ENCODE data around the gene LY6G5B.

The LY6G5B gene

DNA sequence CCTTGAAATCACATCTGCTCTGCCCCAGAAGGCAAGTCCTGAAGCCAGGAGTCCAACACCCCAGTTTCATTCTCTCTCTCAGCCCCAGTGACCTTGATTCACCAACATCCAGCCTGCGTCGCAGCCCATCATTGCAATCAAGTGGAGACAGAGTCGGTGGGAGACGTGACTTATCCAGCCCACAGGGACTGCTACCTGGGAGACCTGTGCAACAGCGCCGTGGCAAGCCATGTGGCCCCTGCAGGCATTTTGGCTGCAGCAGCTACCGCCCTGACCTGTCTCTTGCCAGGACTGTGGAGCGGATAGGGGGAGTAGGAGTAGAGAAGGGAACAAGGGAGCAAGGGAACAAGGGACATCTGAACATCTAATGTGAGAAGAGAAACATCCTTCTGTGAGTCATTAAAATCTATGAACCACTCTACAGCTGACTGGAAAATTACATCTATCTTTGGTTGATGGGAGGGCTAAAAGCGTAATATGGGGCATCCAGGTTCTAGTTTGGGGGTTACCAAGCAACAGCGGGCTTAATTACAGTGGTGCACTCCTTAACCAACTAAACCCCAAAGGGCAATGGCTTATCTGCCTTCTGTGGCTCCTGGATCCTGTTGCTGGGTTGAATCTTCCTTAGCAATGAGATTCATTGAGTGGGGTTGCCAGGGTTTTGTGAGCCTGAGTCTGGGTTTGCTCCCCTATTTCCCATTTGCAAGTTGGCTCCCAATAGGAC is 47.9 kb downstream of the LY6G5B start:
- DNase-seq, result no peak

DNA sequence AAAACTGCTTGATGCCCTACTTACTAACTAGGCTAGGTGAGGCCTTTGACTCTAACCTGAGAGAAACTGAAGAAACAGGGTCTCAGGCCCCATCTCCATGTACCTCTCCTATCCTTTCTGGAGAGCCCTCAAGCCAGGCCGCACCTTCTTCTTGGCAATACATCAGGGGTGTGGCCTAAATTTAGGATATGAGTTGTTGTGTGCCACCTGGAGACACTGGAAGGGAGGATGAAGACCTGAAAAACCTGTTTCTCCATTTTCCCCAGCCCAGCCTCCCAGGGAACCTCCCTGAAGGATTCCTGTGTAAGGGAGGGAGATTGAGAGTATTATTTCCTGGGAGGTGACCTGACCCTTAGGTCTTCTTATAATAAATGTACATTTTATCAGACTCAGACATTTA is 48.5 kb downstream of the LY6G5B start:
- DNase-seq, result no peak

DNA sequence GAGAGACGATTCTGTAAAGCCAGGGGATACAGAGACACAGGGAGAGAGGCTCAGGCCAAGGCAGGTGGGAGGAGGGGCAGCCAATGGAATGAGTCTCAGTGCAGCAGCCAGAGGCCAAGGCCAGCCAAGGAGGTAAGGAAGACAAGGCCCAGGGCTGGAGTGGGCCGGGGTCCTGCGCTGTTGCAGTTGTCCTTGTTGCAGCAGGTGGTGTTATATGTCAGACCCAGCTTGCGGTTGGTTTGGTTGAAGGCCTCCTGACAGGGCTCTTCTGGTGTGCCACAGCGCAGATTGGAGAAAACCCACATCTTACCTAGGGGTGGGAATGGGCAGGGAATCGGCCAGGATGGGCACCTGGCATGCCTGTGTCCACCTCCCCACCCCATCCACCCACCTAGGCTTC is 49.2 kb downstream of the LY6G5B start:
- no peak for DNase-seq

DNA sequence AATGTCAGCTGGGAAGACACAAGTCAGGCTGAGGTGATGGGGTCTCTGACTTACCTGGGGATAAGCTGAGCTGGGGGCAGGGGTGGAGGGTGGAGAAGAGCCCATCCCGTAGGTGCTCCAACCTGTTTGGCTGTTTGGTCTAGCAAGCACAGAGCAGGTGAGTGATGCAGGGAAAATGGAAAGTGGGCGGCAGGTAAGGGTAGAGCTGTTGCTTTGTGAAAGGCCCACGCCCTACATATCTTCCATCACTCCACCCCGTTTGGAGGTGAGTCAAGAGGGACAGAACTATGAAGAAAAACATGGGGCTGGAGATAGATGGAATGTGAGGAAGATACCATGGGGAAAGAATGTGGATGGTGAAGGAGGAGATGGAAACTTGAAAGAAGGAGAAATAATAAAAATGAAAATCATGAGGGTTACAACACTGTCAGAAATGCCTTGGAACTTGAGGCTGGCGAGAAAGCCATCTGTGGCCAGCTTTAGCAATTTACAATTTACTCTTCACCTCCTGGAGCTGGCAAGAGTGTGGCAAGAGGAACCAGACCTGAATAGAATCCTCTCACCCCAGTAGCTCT is 50.5 kb downstream of the LY6G5B start:
- no peak for DNase-seq

DNA sequence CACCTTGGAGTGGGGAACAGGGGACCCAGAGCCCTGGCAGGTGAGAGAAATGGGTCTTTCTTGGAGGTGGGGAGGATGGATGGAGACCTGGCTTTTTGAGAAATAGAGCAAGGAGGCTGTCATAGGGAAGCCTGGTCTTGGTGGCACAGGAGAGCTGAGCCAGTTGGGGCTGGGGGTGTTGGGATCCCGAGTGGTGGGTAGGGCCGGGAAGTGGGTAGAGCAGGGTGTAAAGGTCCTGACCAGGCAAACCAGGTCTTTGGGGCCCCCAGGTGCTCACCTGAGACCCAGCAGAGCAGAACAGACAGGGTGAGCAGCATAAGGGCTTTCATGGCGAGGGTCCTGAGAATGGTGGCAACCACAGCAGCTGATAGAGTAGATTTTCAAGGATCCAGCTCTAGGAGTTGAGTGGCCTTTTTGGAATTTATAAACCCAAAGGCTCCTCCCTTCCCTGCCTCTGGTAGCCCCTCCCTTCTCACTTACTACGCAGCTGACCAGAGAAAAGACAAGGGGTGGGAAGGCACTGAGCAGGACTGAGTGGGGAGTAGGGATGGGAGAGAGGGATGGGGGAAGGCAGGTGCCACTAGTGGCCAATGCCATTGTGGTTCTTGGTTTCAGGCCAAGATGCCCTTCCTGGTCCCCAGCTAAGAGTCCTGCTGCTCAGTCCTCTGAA is 51.7 kb downstream of the LY6G5B start, which contains the start of gene LY6G6C:
Gene LY6G6C, minus strand, starts transcription at position 396 of the 670 bp plus-strand sequence. Its CDS starts 67 bp downstream, at position 329.
- no peak for DNase-seq

DNA sequence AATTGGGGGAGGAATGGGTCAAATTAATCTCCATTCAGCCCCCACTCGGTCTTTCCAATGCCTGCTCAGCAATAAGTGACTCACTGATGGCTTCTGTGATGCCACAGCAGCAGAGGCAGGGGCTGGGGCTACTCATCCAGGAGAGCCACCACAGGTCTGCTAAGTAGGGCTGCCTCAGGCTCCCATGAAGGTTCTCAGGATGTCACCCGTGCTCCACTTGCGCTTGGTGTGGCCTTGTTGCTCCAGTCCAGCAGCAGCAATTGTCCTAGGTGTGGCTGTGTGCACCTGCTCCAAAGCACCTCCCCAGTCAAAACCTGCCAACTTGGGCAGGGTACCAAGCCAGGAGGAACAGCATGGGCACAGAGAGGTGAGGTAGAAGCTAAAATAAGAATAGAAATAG is 52.4 kb downstream of the LY6G5B start:
- no peak for DNase-seq

Data from stimulated activated CD4-positive, alpha-beta T cell treated with anti-CD3 and anti-CD28 coated beads, Interleukin-4, amount 100 ng/mL, for 1 hour (primary cell).